HepG2 (cell line): ENCODE data around the gene KDM4B. TPM values are rescaled to one million over a fixed set of nuclear protein-coding genes. Genes with fewer than 3 reads are reported as not detected.

Experiments used
- ATAC-seq: fragments of 200-7000 bp; cut with Tn5 transposase; 3 replicates; pipeline ENCODE4 v1.9.1; 2020; ENCODE audit warnings: mild to moderate bottlenecking, moderate library complexity
- Bru-seq: library from RNA; stranded (reverse); fragments of 400-500 nt; gene quantifications from one replicate; lab custom pipeline; 2021; lab: Mats Ljungman, UMichigan
- BruChase-seq, 2 experiments: library from RNA; stranded (reverse); fragments of 400-500 nt; gene quantifications; one replicate each; lab custom pipeline; 2021; lab: Mats Ljungman, UMichigan
- BruUV-seq: library from RNA; stranded (reverse); fragments of 400-500 nt; replicated peaks from 2 replicates; lab custom pipeline; 2021; lab: Mats Ljungman, UMichigan
- CTCF ChIA-PET: fragments of 300-600 bp; formaldehyde crosslinking; extraction: SDS; loops from one replicate; lab custom pipeline; 2021; ENCODE audit warnings: low total read pairs, inconsistent platforms, low intra/inter-chr PET ratio; lab: Yijun Ruan, JAX
- POLR2A ChIA-PET: fragments of 350-600 bp; sonication (Branson Sonifier 250); formaldehyde crosslinking; loops from one replicate; lab custom pipeline; 2020; ENCODE audit warnings: antibody characterized with exemption, inconsistent platforms; lab: Yijun Ruan, JAX
- DNase-seq: peaks from one replicate; pipeline ENCODE4 v3.0.0-alpha.2; 2015; ENCODE audit warnings: low spot score
- FAIRE-seq: peaks from 3 replicates; lab custom pipeline; 2011; peaks lifted over from hg19 to GRCh38; lab: Jason Lieb, UNC
- H2AFZ ChIP-seq: one replicate; pipeline ENCODE4 v1.6.1; 2011; ENCODE audit warnings: low read length, inconsistent platforms
- H3K27ac ChIP-seq: fragments of 300-600 bp; 3 replicates; pipeline ENCODE4 v1.8.0; 2011; ENCODE audit warnings: mixed run types, mild to moderate bottlenecking, mixed read lengths, low read length, inconsistent platforms; ENCODE audit not compliant: insufficient read depth; ENCODE audit errors: extremely low read length
- H3K27me3 ChIP-seq, 2 experiments: fragments of 200-600 bp in 1 of 2; 2 replicates in 1 of 2; 3 replicates in 1 of 2; pipeline versions ENCODE4 v1.6.0 to v1.8.0; 2011; ENCODE audit warnings: low read length in 2 of 2, mild to moderate bottlenecking in 2 of 2, moderate library complexity in 2 of 2, inconsistent platforms in 1 of 2; ENCODE audit not compliant: insufficient read depth in 2 of 2, control insufficient read depth in 1 of 2
- H3K36me3 ChIP-seq, 2 experiments: fragments of 200-600 bp in 1 of 2; replicated peaks in 1 of 2; 2 replicates in 1 of 2; 3 replicates in 1 of 2; pipeline versions ENCODE4 v1.5.1 to v1.8.0; 2011; ENCODE audit warnings: low read length in 2 of 2, inconsistent platforms in 1 of 2; ENCODE audit not compliant: insufficient read depth in 2 of 2, control insufficient read depth in 1 of 2
- H3K4me1 ChIP-seq: 2 replicates; pipeline ENCODE4 v1.5.1; 2012; ENCODE audit warnings: low read length, inconsistent platforms; ENCODE audit not compliant: insufficient read depth
- H3K4me2 ChIP-seq: 2 replicates; pipeline ENCODE4 v1.6.0; 2011; ENCODE audit warnings: low read depth, low read length, inconsistent platforms
- H3K4me3 ChIP-seq, 3 experiments: fragments of 200-600 bp in 1 of 3; sonication (generic), shearing (Covaris generic) in 1 of 3; replicated peaks in 1 of 3; 2 replicates each; pipeline ENCODE4 v1.5.1; 2011 to 2016; ENCODE audit warnings: low read length in 3 of 3, inconsistent platforms in 2 of 3, low read depth in 2 of 3, mild to moderate bottlenecking in 2 of 3, control low read depth in 1 of 3, mixed read lengths in 1 of 3; ENCODE audit not compliant: insufficient read depth in 1 of 3
- H3K79me2 ChIP-seq: one replicate; pipeline ENCODE4 v1.6.1; 2011; ENCODE audit warnings: low read length, inconsistent platforms; ENCODE audit not compliant: insufficient read depth
- H3K9ac ChIP-seq: 2 replicates; pipeline ENCODE4 v1.6.0; 2011; ENCODE audit warnings: mild to moderate bottlenecking, low read depth, low read length, inconsistent platforms; ENCODE audit not compliant: insufficient read depth
- H3K9me3 ChIP-seq: 2 replicates; pipeline ENCODE4 v1.5.1; 2012; ENCODE audit warnings: mild to moderate bottlenecking, low read length
- H4K20me1 ChIP-seq: 2 replicates; pipeline ENCODE4 v1.6.0; 2011; ENCODE audit warnings: inconsistent platforms, mild to moderate bottlenecking, low read length, moderate library complexity; ENCODE audit not compliant: insufficient read depth
- ARID5B ChIP-seq: IDR thresholded peaks from 2 replicates; pipeline ENCODE4 v1.4.0; 2020; ENCODE audit warnings: mild to moderate bottlenecking, missing genetic modification reagents
- ELF1 ChIP-seq: sonication (generic); formaldehyde crosslinking; IDR thresholded peaks from 2 replicates; pipeline ENCODE4 v1.4.0; 2020; ENCODE audit warnings: missing genetic modification reagents
- KDM6A ChIP-seq: IDR thresholded peaks from 2 replicates; pipeline ENCODE4 v1.6.1; 2016; ENCODE audit warnings: low read depth
- MAF1 ChIP-seq: sonication (generic); formaldehyde crosslinking; IDR thresholded peaks from 2 replicates; pipeline ENCODE4 v1.5.0; 2020; ENCODE audit warnings: missing genetic modification reagents, borderline replicate concordance
- MAX ChIP-seq: IDR thresholded peaks from 2 replicates; pipeline ENCODE4 v1.6.1; 2012; ENCODE audit warnings: inconsistent platforms
- NPAS2 ChIP-seq: sonication (generic); formaldehyde crosslinking; IDR thresholded peaks from 2 replicates; pipeline ENCODE4 v1.8.0; 2022; ENCODE audit warnings: mild to moderate bottlenecking, missing genetic modification reagents, borderline replicate concordance
- RCOR2 ChIP-seq: IDR thresholded peaks from 2 replicates; pipeline ENCODE4 v1.6.1; 2016; ENCODE audit warnings: missing biosample characterization, missing genetic modification reagents
- SP2 ChIP-seq: sonication (generic); formaldehyde crosslinking; IDR thresholded peaks from 2 replicates; pipeline ENCODE4 v1.5.1; 2020; ENCODE audit warnings: mild to moderate bottlenecking, missing genetic modification reagents
- TAF1 ChIP-seq: sonication (generic); formaldehyde crosslinking; IDR thresholded peaks from 2 replicates; pipeline ENCODE4 v1.4.0; 2020; ENCODE audit warnings: missing genetic modification reagents
- TBX3 ChIP-seq: fragments of 450-650 bp; IDR thresholded peaks from 2 replicates; pipeline ENCODE4 v1.6.1; 2017; ENCODE audit warnings: antibody characterized with exemption, mild to moderate bottlenecking, inconsistent platforms, borderline replicate concordance
- TSC22D2 ChIP-seq: sonication (generic); formaldehyde crosslinking; IDR thresholded peaks from 2 replicates; pipeline ENCODE4 v1.5.1; 2020; ENCODE audit warnings: missing genetic modification reagents, mild to moderate bottlenecking, borderline replicate concordance
- ZNF234 ChIP-seq: sonication (generic); formaldehyde crosslinking; conservative IDR thresholded peaks from 2 replicates; pipeline ENCODE4 v1.5.1; 2020; ENCODE audit warnings: mild to moderate bottlenecking, missing genetic modification reagents
- ZNF383 ChIP-seq: sonication (generic); formaldehyde crosslinking; IDR thresholded peaks from 2 replicates; pipeline ENCODE4 v1.4.0; 2020; ENCODE audit warnings: missing genetic modification reagents, mild to moderate bottlenecking, borderline replicate concordance
- ZNF549 ChIP-seq: sonication (generic); formaldehyde crosslinking; IDR thresholded peaks from 2 replicates; pipeline ENCODE4 v1.5.0; 2020; ENCODE audit warnings: missing genetic modification reagents
- WGBS: methylation state at CpG from one replicate; pipeline ENCODE4 v1.1.6; 2017; ENCODE audit warnings: low lambda C conversion rate; 5-methylcytosine and 5-hydroxymethylcytosine counted together
- in situ Hi-C: cut with HindIII; loops from 2 replicates; pipeline ENCODE4 v1.10.0; 2017; ENCODE audit warnings: low pct_unique_long_range_greater_than_20kb; ENCODE audit not compliant: extremely low pct_ligation_motif_present
- intact Hi-C: fragments of 100-400 bp; cut with micrococcal nuclease; formaldehyde crosslinking; loops from one replicate; pipeline ENCODE4 v1.10.0; 2022; ENCODE audit not compliant: unreplicated experiment
- long read RNA-seq, 2 experiments: library from RNA in 1 of 2; library from polyadenylated mRNA in 1 of 2; stranded (forward) in 1 of 2; unstranded in 1 of 2; transcript quantifications; one replicate each; pipeline ENCODE4 v2.0.0, GENCODE V29; 2019 to 2022
- polyA minus RNA-seq, 3 experiments: library from RNA; depleted of rRNA, polyadenylated mRNA; stranded (reverse); fragments of >200 nt; gene quantifications; 2 replicates each; pipeline ENCODE4 v1.2.3, GENCODE V29; 2011; ENCODE audit warnings: low replicate concordance in 1 of 3
- polyA plus RNA-seq, 8 experiments: library from polyadenylated mRNA; depleted of rRNA in 3 of 8; stranded (reverse) in 7 of 8; unstranded in 1 of 8; fragments of >200 nt; fragmentation: Illumina TruSeq in 4 of 8; extraction: Trizol in 4 of 8; gene quantifications; 2 replicates each; pipeline versions ENCODE4 v1.2.1 to v1.2.3, GENCODE V29; 2011 to 2016; ENCODE audit warnings: low read depth in 4 of 8, missing spikeins in 1 of 8, mixed read lengths in 1 of 8; ENCODE audit not compliant: insufficient read depth in 1 of 8
- total RNA-seq, 5 experiments: library from RNA; depleted of rRNA; stranded (reverse); fragments of >200 nt; fragmentation: Illumina TruSeq; extraction: Trizol; gene quantifications; 2 replicates each; pipeline ENCODE4 v1.2.3, GENCODE V29; 2016; ENCODE audit warnings: low read depth in 1 of 5

Gene KDM4B
- total RNA-seq (2016; rRNA removed; fragmentation: Illumina TruSeq; extraction: Trizol) (4.4 and 4.9 TPM in 2 replicates), polyA plus RNA-seq (2011; rRNA removed) (14.6 and 18.6 TPM in 2 replicates), polyA minus RNA-seq (2011; rRNA and poly(A)+ RNA removed; ENCODE audit: low replicate concordance) (27.9 and 166 TPM in 2 replicates), Bru-seq, nascent RNA (percentile 55 among the genes with signal in this experiment), BruChase-seq, experiment 1, labeled RNA remaining after a 6-hour chase (percentile 59 among the genes with signal in this experiment), BruChase-seq, experiment 2, labeled RNA remaining after a 2-hour chase (percentile 57 among the genes with signal in this experiment)
- 8.2 and 11.5 TPM in 2 replicates for total RNA-seq (2016; cell fraction: cytosol; rRNA removed; fragmentation: Illumina TruSeq; extraction: Trizol; ENCODE audit: low read depth)
- total RNA-seq (2016; cell fraction: insoluble cytoplasmic fraction; rRNA removed; fragmentation: Illumina TruSeq; extraction: Trizol), result 3.5 and 4.9 TPM in 2 replicates
- total RNA-seq (2016; cell fraction: membrane; rRNA removed; fragmentation: Illumina TruSeq; extraction: Trizol), result 3.1 and 3.8 TPM in 2 replicates
- total RNA-seq (2016; cell fraction: nucleus; rRNA removed; fragmentation: Illumina TruSeq; extraction: Trizol), result 3.9 and 4.5 TPM in 2 replicates
- 6.9 and 11.2 TPM in 2 replicates for polyA plus RNA-seq (2011; cell fraction: cytosol; rRNA removed)
- 33.5 and 43.5 TPM in 2 replicates for polyA plus RNA-seq (2011; cell fraction: nucleus; rRNA removed)
- polyA plus RNA-seq (2012), result 13.7 TPM in 2 replicates
- 0.49 and 0.51 TPM in 2 replicates for polyA plus RNA-seq (2016; cell fraction: cytosol; fragmentation: Illumina TruSeq; extraction: Trizol; ENCODE audit: low read depth)
- polyA plus RNA-seq (2016; cell fraction: insoluble cytoplasmic fraction; fragmentation: Illumina TruSeq; extraction: Trizol; ENCODE audit: low read depth), result 4.1 and 5.2 TPM in 2 replicates
- polyA plus RNA-seq (2016; cell fraction: membrane; fragmentation: Illumina TruSeq; extraction: Trizol; ENCODE audit: low read depth), result 0.86 and 1.2 TPM in 2 replicates
- polyA plus RNA-seq (2016; cell fraction: nucleus; fragmentation: Illumina TruSeq; extraction: Trizol; ENCODE audit: insufficient read depth, low read depth), result 7.8 and 9.0 TPM in 2 replicates
- 29.8 and 30.8 TPM in 2 replicates for polyA minus RNA-seq (2011; cell fraction: cytosol; rRNA and poly(A)+ RNA removed)
- 29.2 and 30.7 TPM in 2 replicates for polyA minus RNA-seq (2011; cell fraction: nucleus; rRNA and poly(A)+ RNA removed)
- long read RNA-seq, experiment 1, full-length matches to known transcripts, result 1 of 4 reads
- long read RNA-seq, experiment 1, partial matches to known transcripts, result 0 of 4 reads
- long read RNA-seq, experiment 1, other reads (novel, unspliced or antisense), result 3 of 4 reads
- long read RNA-seq, experiment 2, full-length matches to known transcripts, result 6 of 57 reads
- long read RNA-seq, experiment 2, partial matches to known transcripts, result 9 of 57 reads
- long read RNA-seq, experiment 2, other reads (novel, unspliced or antisense), result 42 of 57 reads

- 27% methylated on average over 3 of the region's 96 CpGs for WGBS
- Histone ChIP-seq H3K36me3 (no peaks in the 10 kb centered on the region), H3K4me3 (peak within 1 kb of the TSS; percentile 73 to 93 (median 82)), H3K79me2 (peaks cover 41% of the 10 kb centered on the region), H3K4me2 (peak within 1 kb of the TSS; percentile 97), H3K27me3 (no peaks in the 10 kb centered on the region; a peak in 1 of 5 replicates), H2AFZ (no peak within 1 kb of the TSS), H3K9me3 (no peaks in the 10 kb centered on the region), H3K27ac (peak within 1 kb of the TSS; percentile 45), H3K9ac (peak within 1 kb of the TSS; percentile 73), H4K20me1 (peaks cover 36% of the 10 kb centered on the region), H3K4me1 (peaks cover 34% of the 10 kb centered on the region)
- FAIRE-seq, result peak; percentile 30
- intact Hi-C loops (no loop called here), in situ Hi-C loops (no loop called here)
- peak; percentile 91 for ATAC-seq
- peak; percentile 97 for DNase-seq
- CTCF ChIA-PET, result no interaction called here
- POLR2A ChIA-PET, result interaction anchor here (0.7 to 1.6 kb wide), 12 partner anchors 10 to 651 kb away, joined by 3 to 8 read pairs (median 4); partner anchors contain the start of genes FEM1A and PLIN3
- no TSS peak for BruUV-seq
- TF ChIP-seq SP2 (CRISPR knock-in tag) (peak; percentile 100), NPAS2 (CRISPR knock-in tag) (no peak), ARID5B (CRISPR knock-in tag) (no peak), TBX3 (peak; percentile 78; the same call in 1 of the 2 replicates), MAF1 (CRISPR knock-in tag) (no peak), RCOR2 (CRISPR knock-in tag) (peak; percentile 64; the same call in 1 of the 2 replicates), ZNF383 (CRISPR knock-in tag) (no peak), ZNF234 (CRISPR knock-in tag) (no peak), ZNF549 (CRISPR knock-in tag) (no peak), ELF1 (peak; percentile 15), MAX (peak; percentile 77), KDM6A (CRISPR knock-in tag) (no peak), TSC22D2 (CRISPR knock-in tag) (0 out of 2 replicates have a peak, but pooled peaks have one; percentile 13), TAF1 (CRISPR knock-in tag) (peak; percentile 43; the same call in 1 of the 2 replicates)
These were observed at the start of gene KDM4B for GRCh38 chr19:4968462-4969291. Gene KDM4B, plus strand, starts transcription at chr19:4969113. Its CDS starts 63,778 bp downstream, at chr19:5032891.
